ENCODE data around the gene ZNF792. TPM values are rescaled to one million over a fixed set of nuclear protein-coding genes. Genes with fewer than 3 reads are reported as not detected.

The ZNF792 gene
- total and polyA plus RNA-seq, 2 of the 8 experiments (the other 6 are each of a cell fraction or from before 2014, with no cell fraction given): 2.5 to 7.2 TPM

GRCh38 chr19:34974646-34975045, 10.6 kb upstream of the ZNF792 start:
- Histone ChIP-seq H3K9ac (replicated peaks in 1 of 4; ENCODE audit: extremely low read depth in 1 of 4, low read depth in 3 of 4, low read length in 3 of 4) (no peak overlapping the region), H2BK120ac (replicated peaks; ENCODE audit: low read depth, low read length) (no peak overlapping the region), H3K9me3 (ENCODE audit: insufficient read depth in 2 of 2, low read depth in 1 of 2, low read length in 1 of 2) (peaks cover 4 to 8% of the 10 kb centered on the region in 2 experiments; a peak in 3 of 4 replicates), H3K4ac (replicated peaks; ENCODE audit: insufficient read length, low read depth, low read length) (no peak overlapping the region), H2BK20ac (ENCODE audit: low read length) (no peak overlapping the region), H2BK15ac (ENCODE audit: low read length) (no peak overlapping the region), H2BK5ac (ENCODE audit: low read depth, low read length) (no peak overlapping the region), H2AK5ac (ENCODE audit: low read depth, low read length) (no peak overlapping the region), H3K27me3 (replicated peaks in 1 of 4; ENCODE audit: control insufficient read depth in 3 of 4, extremely low read depth in 1 of 4, insufficient read depth in 3 of 4, low read length in 3 of 4) (no peaks in the 10 kb centered on the region), H4K8ac (ENCODE audit: extremely low read depth, insufficient read depth, low read length) (no peak overlapping the region), H3K27ac (ENCODE audit: low read depth, low read length) (no peak overlapping the region), H3K4me3 (ENCODE audit: extremely low read depth in 1 of 4, insufficient read depth in 2 of 4, low read depth in 3 of 4, low read length in 4 of 4) (no peak overlapping the region), H3K14ac (ENCODE audit: insufficient read length) (no peak overlapping the region), H2AFZ (ENCODE audit: low read length) (no peak overlapping the region), H3K23ac (ENCODE audit: insufficient read length) (no peak overlapping the region), H3K36me3 (ENCODE audit: control insufficient read depth in 2 of 4, insufficient read depth in 4 of 4, low read length in 3 of 4) (0 out of 8 replicates have a peak, but pooled peaks cover 0 to 3% (median 0%) of the 10 kb centered on the region in 4 experiments), H3K18ac (ENCODE audit: extremely low read depth, low read length) (no peak overlapping the region), H4K91ac (replicated peaks; ENCODE audit: insufficient read length, low read length) (no peak overlapping the region), H2BK12ac (ENCODE audit: low read depth, low read length) (no peak overlapping the region), H3K4me1 (replicated peaks in 1 of 4; ENCODE audit: control insufficient read depth in 3 of 4, insufficient read depth in 4 of 4, low read length in 3 of 4) (peaks cover 0 to 3% (median 0%) of the 10 kb centered on the region in 4 experiments; a peak in 3 of 7 replicates), H4K5ac (ENCODE audit: insufficient read length, low read depth, low read length) (no peak overlapping the region), H3K4me2 (ENCODE audit: insufficient read depth in 1 of 2, low read depth in 2 of 2, low read length in 2 of 2) (no peak overlapping the region), H3K79me2 (ENCODE audit: control insufficient read depth in 1 of 2, insufficient read depth in 2 of 2, low read length in 2 of 2) (no peaks in the 10 kb centered on the region), H4K20me1 (replicated peaks in 1 of 2; ENCODE audit: control insufficient read depth in 1 of 2, insufficient read depth in 2 of 2, low read length in 2 of 2) (no peaks in the 10 kb centered on the region), H3K23me2 (ENCODE audit: low read depth, low read length) (no peaks in the 10 kb centered on the region; the same call in 1 of the 2 replicates), H3K56ac (replicated peaks; ENCODE audit: insufficient read length, low read depth, low read length) (no peak overlapping the region), H3K79me1 (ENCODE audit: low read depth, low read length) (no peaks in the 10 kb centered on the region)
- no peak for DNase-seq (ENCODE audit: low read depth in 1 of 2, low spot score in 2 of 2)
- WGBS, 2 experiments (ENCODE audit: extremely low coverage in 1 of 2, insufficient coverage in 1 of 2, insufficient read length in 1 of 2, insufficient replicate concordance in 2 of 2, low coverage in 1 of 2, low lambda C conversion rate in 2 of 2, missing lambda C conversion rate in 1 of 2): 83% methylated on average over 5 of the region's 5 CpGs; no CpG with 5 or more reads in 1 of the 2 experiments
- TF ChIP-seq EZH2 (IDR thresholded peaks at IDR 0.05; ENCODE audit: low read depth, low read length, severe bottlenecking) (no peak), RFX5 (IDR thresholded peaks at IDR 0.05; ENCODE audit: borderline replicate concordance, low read depth, low read length) (no peak), RNF2 (IDR thresholded peaks at IDR 0.05; ENCODE audit: borderline replicate concordance, low read depth, low read length, missing control alignments, poor library complexity, severe bottlenecking) (no peak), HDAC6 (IDR thresholded peaks at IDR 0.05; ENCODE audit: low read depth, low read length) (no peak), CBX8 (IDR thresholded peaks at IDR 0.05; ENCODE audit: borderline replicate concordance, low read depth, low read length) (no peak), POU5F1 (IDR thresholded peaks at IDR 0.05; ENCODE audit: low read depth, low read length) (no peak), YY1 (IDR thresholded peaks at IDR 0.05; ENCODE audit: low read depth, low read length) (no peak), FOSL1 (IDR thresholded peaks at IDR 0.05; ENCODE audit: insufficient read depth, low read depth, low read length) (no peak), CREB1 (IDR thresholded peaks at IDR 0.05) (no peak), SIX5 (IDR thresholded peaks at IDR 0.05; ENCODE audit: low read depth, low read length) (no peak)
- ChIA-PET CTCF (ENCODE audit: partially characterized antibody) (interaction anchor here (0.7 to 15.1 kb wide), 6 partner anchors 15 to 136 kb away, joined by 3 to 174 read pairs (median 4); no protein-coding TSS in a partner anchor), POLR2A (ENCODE audit: partially characterized antibody) (interaction anchor here (0.7 to 1.5 kb wide), 5 partner anchors 11 to 53 kb away, joined by 3 to 4 read pairs (median 3); no protein-coding TSS in a partner anchor)
- FAIRE-seq: no peak

Measured in H1 (cell line).